ENCODE measurements around the gene ASB1. TPM values are rescaled to one million over a fixed set of nuclear protein-coding genes. Genes with fewer than 3 reads are reported as not detected.

ASB1 gene
- total and polyA plus RNA-seq, 8 donors, result 10.7 to 36.8 (median 18.5) TPM

DNA sequence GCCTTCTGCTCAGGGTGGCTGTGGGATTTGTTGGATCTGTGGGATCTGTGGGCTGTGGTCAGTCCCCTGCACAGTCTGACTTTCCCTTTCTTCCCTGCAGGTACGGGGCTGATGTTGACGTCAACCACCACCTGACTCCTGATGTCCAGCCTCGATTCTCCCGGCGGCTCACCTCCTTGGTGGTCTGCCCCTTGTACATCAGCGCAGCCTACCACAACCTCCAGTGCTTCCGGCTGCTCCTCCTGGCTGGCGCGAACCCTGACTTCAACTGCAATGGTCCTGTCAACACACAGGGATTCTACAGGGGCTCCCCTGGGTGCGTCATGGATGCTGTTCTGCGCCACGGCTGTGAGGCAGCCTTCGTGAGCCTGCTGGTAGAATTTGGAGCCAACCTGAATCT lies 17.5 kb downstream of the ASB1 start:
- peaks cover 43 to 71% (median 61%) of the 10 kb centered on the region in 4 donors for H3K36me3 ChIP-seq

DNA sequence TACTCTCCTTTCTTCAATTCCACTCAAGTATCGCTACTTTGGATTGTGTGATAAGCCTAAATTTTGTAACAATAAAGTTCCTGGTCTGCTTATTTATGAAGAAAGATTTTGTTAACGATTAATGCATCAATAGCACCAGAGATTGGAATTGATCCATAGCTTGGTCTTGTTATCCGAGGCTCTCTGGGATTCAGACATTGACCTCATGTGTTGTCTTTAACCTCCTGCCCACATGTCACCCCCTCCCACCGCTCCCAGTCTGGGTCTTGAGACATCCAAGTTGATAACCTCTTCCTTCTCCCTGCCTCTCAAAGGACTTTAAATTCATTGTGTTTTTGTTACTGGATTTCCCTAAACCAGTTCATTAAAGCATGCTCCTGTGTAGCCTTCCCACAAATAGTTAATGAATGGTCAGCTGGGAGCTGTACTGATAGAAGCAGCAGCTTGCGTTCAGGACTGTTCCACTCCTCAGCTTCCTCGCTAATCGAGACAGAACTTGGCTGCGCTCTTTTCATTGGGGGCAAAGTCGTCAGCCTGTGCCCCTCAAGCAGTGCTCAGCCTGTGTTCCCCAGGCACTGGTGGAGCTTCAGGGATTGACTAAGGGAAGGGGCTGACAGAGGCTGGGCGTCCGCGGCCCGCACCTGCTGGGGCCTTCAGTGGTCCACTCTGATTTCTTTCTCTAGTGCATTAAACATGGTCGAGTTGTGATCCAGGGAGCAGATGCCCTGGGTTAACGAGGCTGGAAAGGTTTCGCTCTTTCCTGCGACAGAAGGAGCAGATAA lies 18.9 kb downstream of the ASB1 start:
- Histone ChIP-seq H3K27ac (no peak overlapping the region), H3K36me3 (peaks cover 47 to 75% (median 71%) of the 10 kb centered on the region in 4 donors), H3K9me3 (no peaks in the 10 kb centered on the region), H3K4me3 (no peak overlapping the region), H3K27me3 (no peaks in the 10 kb centered on the region), H3K4me1 (peaks cover 8 to 31% (median 20%) of the 10 kb centered on the region in 4 donors)
- 87 to 93% (median 90%) methylated on average over 16 to 17 of the region's 17 CpGs for WGBS, 5 donors
- DNase-seq, result no peak
- intact Hi-C loops (cut with DNase I; ENCODE audit: low total_unique reads), result no loop called here
- TF ChIP-seq CTCF (IDR thresholded peaks at IDR 0.05) (no peak), POLR2AphosphoS5 (IDR thresholded peaks at IDR 0.05) (no peak), POLR2A (IDR thresholded peaks at IDR 0.05) (no peak), EP300 (IDR thresholded peaks at IDR 0.05) (no peak)

More for the DNA sequence above, 17.5 kb downstream of the ASB1 start:
- intact Hi-C loops (cut with DNase I; ENCODE audit: low total_unique reads), result no loop called here
- DNase-seq, result no peak
- H3K27ac ChIP-seq, result no peak overlapping the region
- H3K9me3 ChIP-seq, result no peaks in the 10 kb centered on the region
- no peak overlapping the region for H3K4me3 ChIP-seq
- H3K4me1 ChIP-seq, result peaks cover 13 to 43% (median 28%) of the 10 kb centered on the region in 4 donors
- whole genome bisulfite sequencing, 5 donors, result 96 to 98% (median 97%) methylated on average over 13 of the region's 13 CpGs
- H3K27me3 ChIP-seq, result no peaks in the 10 kb centered on the region
- TF ChIP-seq CTCF (IDR thresholded peaks at IDR 0.05) (no peak), POLR2AphosphoS5 (IDR thresholded peaks at IDR 0.05) (no peak), EP300 (IDR thresholded peaks at IDR 0.05) (no peak), POLR2A (IDR thresholded peaks at IDR 0.05) (no peak)

DNA sequence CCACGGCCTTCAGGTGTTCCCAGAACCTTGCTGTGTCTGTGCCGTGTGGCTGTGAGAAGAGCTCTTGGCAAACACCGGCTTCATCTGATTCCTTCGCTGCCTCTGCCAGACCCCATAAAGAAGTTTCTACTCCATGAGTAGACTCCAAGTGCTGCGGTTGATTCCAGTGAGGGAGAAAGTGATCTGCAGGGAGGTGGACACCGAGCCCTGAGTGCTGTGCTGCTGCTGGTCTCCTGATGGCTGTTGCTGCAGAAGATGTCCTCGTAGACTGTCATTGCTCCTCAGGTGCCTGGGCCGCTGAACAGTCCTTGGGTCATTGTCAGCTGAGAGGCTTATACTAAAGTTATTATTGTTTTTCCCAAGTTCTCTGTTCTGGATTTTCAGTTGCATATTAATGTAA lies 19.6 kb downstream of the ASB1 start:
- Histone ChIP-seq H3K9me3 (no peaks in the 10 kb centered on the region), H3K27ac (no peak overlapping the region), H3K36me3 (peaks cover 52 to 80% (median 77%) of the 10 kb centered on the region in 4 donors), H3K4me3 (no peak overlapping the region), H3K27me3 (no peaks in the 10 kb centered on the region), H3K4me1 (peaks cover 4 to 24% (median 15%) of the 10 kb centered on the region in 4 donors)
- DNase-seq, result no peak
- WGBS, 5 donors, result 90 to 99% (median 95%) methylated on average over 8 of the region's 8 CpGs
- TF ChIP-seq CTCF (IDR thresholded peaks at IDR 0.05), result no peak
- no peak for TF ChIP-seq POLR2AphosphoS5 (IDR thresholded peaks at IDR 0.05)
- no peak for TF ChIP-seq POLR2A (IDR thresholded peaks at IDR 0.05)
- TF ChIP-seq EP300 (IDR thresholded peaks at IDR 0.05), result no peak
- intact Hi-C loops (cut with DNase I; ENCODE audit: low total_unique reads), result no loop called here

DNA sequence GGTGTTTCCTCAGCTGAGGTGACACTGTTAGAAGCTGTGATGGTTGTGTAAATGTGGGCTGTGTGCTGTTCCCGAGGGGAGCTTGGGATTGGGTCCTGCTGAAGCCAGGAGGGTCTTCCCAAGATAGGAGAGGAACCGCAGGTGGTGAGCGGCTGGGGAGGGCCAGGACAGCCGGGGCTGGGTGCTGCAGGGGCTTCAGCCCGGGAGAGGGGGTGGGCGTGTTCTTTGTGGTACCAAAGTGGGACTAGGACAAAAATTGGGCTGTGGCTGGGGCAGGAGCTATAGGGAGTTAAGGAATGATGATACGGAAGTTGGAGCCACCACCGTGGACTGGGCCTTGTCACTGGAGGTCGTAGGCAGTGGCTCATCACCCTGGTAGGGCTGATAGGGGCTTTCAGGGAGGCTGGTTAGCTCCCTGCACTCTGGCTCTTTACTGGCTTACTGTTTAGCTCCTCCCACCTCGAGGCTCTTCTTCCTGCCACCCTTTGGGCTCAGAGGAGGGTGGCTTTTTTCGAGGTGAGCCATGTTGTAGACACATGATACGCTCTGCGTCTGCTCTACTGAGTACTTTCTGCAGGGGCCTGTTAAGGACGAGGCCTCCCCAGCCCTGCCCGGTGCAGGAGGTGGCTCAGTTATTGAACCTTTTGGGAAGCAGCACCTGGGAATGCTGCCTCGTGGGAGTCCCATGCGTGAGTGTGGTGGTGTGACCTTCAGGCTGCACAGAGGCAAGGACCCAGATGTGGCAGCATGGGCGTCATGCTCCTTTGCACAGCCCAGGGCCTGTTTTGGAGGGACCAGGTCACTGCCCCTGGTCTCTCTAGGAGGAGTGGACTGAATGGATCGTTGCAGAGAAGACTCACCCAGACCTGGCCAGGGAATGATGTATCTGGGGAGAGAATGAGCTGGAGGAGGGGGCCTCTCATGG lies 21.6 kb downstream of the ASB1 start:
- Histone ChIP-seq H3K4me3 (no peak overlapping the region), H3K27ac (no peak overlapping the region), H3K4me1 (peaks cover 0 to 7% (median 4%) of the 10 kb centered on the region in 4 donors), H3K9me3 (no peaks in the 10 kb centered on the region), H3K36me3 (peaks cover 59 to 94% (median 90%) of the 10 kb centered on the region in 4 donors), H3K27me3 (no peaks in the 10 kb centered on the region)
- TF ChIP-seq EP300 (IDR thresholded peaks at IDR 0.05) (no peak), CTCF (IDR thresholded peaks at IDR 0.05) (no peak), POLR2AphosphoS5 (IDR thresholded peaks at IDR 0.05) (no peak), POLR2A (IDR thresholded peaks at IDR 0.05) (no peak)
- intact Hi-C loops (cut with DNase I; ENCODE audit: low total_unique reads), result no loop called here
- WGBS, 5 donors, result 88 to 91% (median 89%) methylated on average over 17 to 19 of the region's 19 CpGs
- DNase-seq, result no peak
